ENCODE measurements around the gene P2RY8.
"Not testable (repeated sequence)": the region's sequence is repeated elsewhere in the genome, so short reads cannot be mapped to it uniquely, and the experiment has no call there.

The P2RY8 gene

GRCh38 chrX:1462596-1463251 is 74.3 kb downstream of the P2RY8 start:
- DNase-seq = no peak

GRCh38 chrX:1462110-1462509 is 74.9 kb downstream of the P2RY8 start:
- no peak for DNase-seq

GRCh38 chrX:1455948-1456280 is 81.1 kb downstream of the P2RY8 start:
- no peak for DNase-seq

- no peak for DNase-seq
Observed at GRCh38 chrX:1453951-1454785, 82.8 kb downstream of the P2RY8 start.

- DNase-seq = no peak
Observed at GRCh38 chrX:1453395-1453783, 83.6 kb downstream of the P2RY8 start.

- no peak for DNase-seq
Observed at GRCh38 chrX:1452516-1453394, 84.2 kb downstream of the P2RY8 start, which contains the start of gene ASMTL. ASMTL (minus strand) TSS chrX:1452909; CDS start chrX:1452840, 69 bp downstream.

- DNase-seq = no peak
Observed at GRCh38 chrX:1451661-1452515, 85.1 kb downstream of the P2RY8 start.

GRCh38 chrX:1451251-1451660 is 85.7 kb downstream of the P2RY8 start:
- DNase-seq = no peak

GRCh38 chrX:1450361-1451161 is 86.4 kb downstream of the P2RY8 start:
- DNase-seq = no peak

- DNase-seq = no peak
Observed at GRCh38 chrX:1449823-1450149, 87.2 kb downstream of the P2RY8 start.

GRCh38 chrX:1449036-1449822 is 87.8 kb downstream of the P2RY8 start:
- DNase-seq = no peak

GRCh38 chrX:1448573-1449001 is 88.4 kb downstream of the P2RY8 start:
- DNase-seq = not testable (repeated sequence)

- not testable (repeated sequence) for DNase-seq
Observed at GRCh38 chrX:1447969-1448572, 88.9 kb downstream of the P2RY8 start.

GRCh38 chrX:1446984-1447968 is 89.7 kb downstream of the P2RY8 start:
- DNase-seq = not testable (repeated sequence)

GRCh38 chrX:1444561-1445500 is 92.2 kb downstream of the P2RY8 start:
- no peak for DNase-seq

- DNase-seq = no peak
Observed at GRCh38 chrX:1443496-1444075, 93.4 kb downstream of the P2RY8 start.

GRCh38 chrX:1442724-1443367 is 94.1 kb downstream of the P2RY8 start:
- no peak for DNase-seq
